Panc1 (cell line): ENCODE measurements around the gene PSMF1. TPM values are rescaled to one million over a fixed set of nuclear protein-coding genes. Genes with fewer than 3 reads are reported as not detected.

Source experiments
- ATAC-seq: fragments of 200-7000 bp; cut with Tn5 transposase; 2 replicates; pipeline ENCODE4 v1.9.1; 2020; ENCODE audit warnings: mild to moderate bottlenecking, moderate library complexity
- BruUV-seq: library from RNA; stranded (reverse); fragments of 400-500 nt; replicated peaks from 2 replicates; lab custom pipeline; 2021; lab: Mats Ljungman, UMichigan
- CTCF ChIA-PET: fragments of 300-600 bp; sonication (Branson Sonifier 250); formaldehyde crosslinking; loops from one replicate; lab custom pipeline; 2022; ENCODE audit warnings: antibody characterized with exemption; lab: Charles Lee
- POLR2A ChIA-PET: fragments of 300-600 bp; sonication (Branson Sonifier 250); formaldehyde crosslinking; loops from one replicate; lab custom pipeline; 2022; ENCODE audit warnings: antibody characterized with exemption; lab: Charles Lee
- DNase-seq: peaks from one replicate; pipeline ENCODE4 v3.0.0-alpha.2; 2010; ENCODE audit warnings: low read depth, low spot score
- H3K27ac ChIP-seq: 2 replicates; pipeline ENCODE4 v1.5.1; 2011; ENCODE audit warnings: mild to moderate bottlenecking, low read length, inconsistent platforms
- H3K27me3 ChIP-seq: fragments of 200-500 bp; sonication (Bioruptor generic); 2 replicates; pipeline ENCODE4 v1.6.0; 2014; ENCODE audit warnings: low read length, inconsistent platforms; ENCODE audit not compliant: control insufficient read depth, insufficient read depth
- H3K36me3 ChIP-seq: fragments of 200-500 bp; sonication (Bioruptor generic); 2 replicates; pipeline ENCODE4 v1.5.1; 2014; ENCODE audit warnings: inconsistent platforms, mild to moderate bottlenecking, low read length, moderate library complexity; ENCODE audit not compliant: control insufficient read depth, insufficient read depth
- H3K4me1 ChIP-seq: 2 replicates; pipeline ENCODE4 v1.5.1; 2011; ENCODE audit warnings: inconsistent platforms, mild to moderate bottlenecking, low read length, moderate library complexity; ENCODE audit not compliant: control insufficient read depth, insufficient read depth
- H3K4me3 ChIP-seq, 2 experiments: 2 replicates each; pipeline ENCODE4 v1.5.1; 2011 to 2012; ENCODE audit warnings: low read depth in 2 of 2, low read length in 2 of 2, mild to moderate bottlenecking in 2 of 2, inconsistent platforms in 1 of 2, moderate library complexity in 1 of 2
- H3K9me3 ChIP-seq: fragments of 200-500 bp; sonication (Bioruptor generic); 2 replicates; pipeline ENCODE4 v1.5.1; 2014; ENCODE audit warnings: low read depth, mild to moderate bottlenecking, inconsistent platforms, low read length, moderate library complexity; ENCODE audit not compliant: control insufficient read depth, insufficient read depth
- POLR2AphosphoS5 ChIP-seq: IDR thresholded peaks from 2 replicates; pipeline ENCODE4 v1.6.1; 2012; ENCODE audit warnings: mild to moderate bottlenecking, low read depth, low read length, moderate library complexity
- SIN3A ChIP-seq: IDR thresholded peaks from 2 replicates; pipeline ENCODE4 v1.6.1; 2012; ENCODE audit warnings: low read depth, mild to moderate bottlenecking, low read length, moderate library complexity, borderline replicate concordance; ENCODE audit not compliant: insufficient read depth
- TCF7L2 ChIP-seq: IDR thresholded peaks from 2 replicates; pipeline ENCODE4 v1.6.1; 2011; ENCODE audit warnings: mild to moderate bottlenecking, low read depth, low read length, inconsistent platforms
- in situ Hi-C: cut with HindIII; loops from 2 replicates; pipeline ENCODE4 v1.10.0; 2016; ENCODE audit warnings: low sequenced_read_pairs, low pct_unique_long_range_greater_than_20kb
- intact Hi-C: fragments of 100-400 bp; cut with micrococcal nuclease; formaldehyde crosslinking; loops from one replicate; pipeline ENCODE4 v1.10.0; 2022; ENCODE audit not compliant: unreplicated experiment
- total RNA-seq: library from RNA; stranded (reverse); gene quantifications from one replicate; pipeline ENCODE4 v1.2.1, GENCODE V29; 2021; ENCODE audit not compliant: unreplicated experiment
- TF ChIP-seq, protein P1 (sequence below), 2 experiments: IDR thresholded peaks; 2 replicates each; pipeline ENCODE4 v1.6.1; 2011 to 2012; ENCODE audit warnings: low read depth in 2 of 2, control low read depth in 1 of 2, low read length in 1 of 2, mild to moderate bottlenecking in 1 of 2, moderate library complexity in 1 of 2; ENCODE audit not compliant: insufficient read depth in 1 of 2
- TF ChIP-seq, protein P2 (sequence below): fragments of 450-650 bp; IDR thresholded peaks from 2 replicates; pipeline ENCODE4 v1.5.1; 2017; ENCODE audit warnings: mild to moderate bottlenecking

Gene PSMF1
- total RNA-seq, 1 experiment from 2014 or later: 161 TPM

DNA sequence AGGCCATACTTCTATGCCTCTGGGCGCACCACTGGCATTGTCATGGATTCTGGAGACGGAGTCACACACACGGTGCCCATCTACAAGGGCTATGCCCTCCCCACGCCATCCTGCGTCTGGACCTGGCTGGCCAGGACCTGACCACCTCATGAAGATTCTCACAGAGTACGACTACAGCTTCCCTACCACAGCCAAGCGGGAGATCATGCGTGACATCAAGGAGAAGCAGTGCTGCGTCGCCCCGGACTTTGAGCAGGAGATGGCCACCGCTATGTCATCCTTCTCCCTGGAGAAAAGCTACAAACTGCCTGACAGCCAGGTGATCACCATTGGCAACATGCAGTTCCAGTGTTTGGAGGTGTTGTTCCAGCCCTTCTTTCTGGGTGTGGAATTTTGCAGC, 42.6 kb downstream of the PSMF1 start:
- H3K27me3 ChIP-seq: no peaks in the 10 kb centered on the region
- no peak for DNase-seq
- no peaks in the 10 kb centered on the region for H3K9me3 ChIP-seq
- POLR2A ChIA-PET: no interaction called here
- no peaks in the 10 kb centered on the region for H3K4me1 ChIP-seq
- CTCF ChIA-PET: no interaction called here
- ATAC-seq: no peak
- H3K36me3 ChIP-seq: peaks cover 4% of the 10 kb centered on the region; the same call in 1 of the 2 replicates
- TF ChIP-seq TCF7L2: no peak
- TF ChIP-seq, protein P1, sequence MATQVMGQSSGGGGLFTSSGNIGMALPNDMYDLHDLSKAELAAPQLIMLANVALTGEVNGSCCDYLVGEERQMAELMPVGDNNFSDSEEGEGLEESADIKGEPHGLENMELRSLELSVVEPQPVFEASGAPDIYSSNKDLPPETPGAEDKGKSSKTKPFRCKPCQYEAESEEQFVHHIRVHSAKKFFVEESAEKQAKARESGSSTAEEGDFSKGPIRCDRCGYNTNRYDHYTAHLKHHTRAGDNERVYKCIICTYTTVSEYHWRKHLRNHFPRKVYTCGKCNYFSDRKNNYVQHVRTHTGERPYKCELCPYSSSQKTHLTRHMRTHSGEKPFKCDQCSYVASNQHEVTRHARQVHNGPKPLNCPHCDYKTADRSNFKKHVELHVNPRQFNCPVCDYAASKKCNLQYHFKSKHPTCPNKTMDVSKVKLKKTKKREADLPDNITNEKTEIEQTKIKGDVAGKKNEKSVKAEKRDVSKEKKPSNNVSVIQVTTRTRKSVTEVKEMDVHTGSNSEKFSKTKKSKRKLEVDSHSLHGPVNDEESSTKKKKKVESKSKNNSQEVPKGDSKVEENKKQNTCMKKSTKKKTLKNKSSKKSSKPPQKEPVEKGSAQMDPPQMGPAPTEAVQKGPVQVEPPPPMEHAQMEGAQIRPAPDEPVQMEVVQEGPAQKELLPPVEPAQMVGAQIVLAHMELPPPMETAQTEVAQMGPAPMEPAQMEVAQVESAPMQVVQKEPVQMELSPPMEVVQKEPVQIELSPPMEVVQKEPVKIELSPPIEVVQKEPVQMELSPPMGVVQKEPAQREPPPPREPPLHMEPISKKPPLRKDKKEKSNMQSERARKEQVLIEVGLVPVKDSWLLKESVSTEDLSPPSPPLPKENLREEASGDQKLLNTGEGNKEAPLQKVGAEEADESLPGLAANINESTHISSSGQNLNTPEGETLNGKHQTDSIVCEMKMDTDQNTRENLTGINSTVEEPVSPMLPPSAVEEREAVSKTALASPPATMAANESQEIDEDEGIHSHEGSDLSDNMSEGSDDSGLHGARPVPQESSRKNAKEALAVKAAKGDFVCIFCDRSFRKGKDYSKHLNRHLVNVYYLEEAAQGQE (IDR thresholded peaks at IDR 0.05; ENCODE audit: insufficient read depth in 1 of 2, low read depth in 2 of 2, low read length in 1 of 2): no peak
- TF ChIP-seq, protein P2, sequence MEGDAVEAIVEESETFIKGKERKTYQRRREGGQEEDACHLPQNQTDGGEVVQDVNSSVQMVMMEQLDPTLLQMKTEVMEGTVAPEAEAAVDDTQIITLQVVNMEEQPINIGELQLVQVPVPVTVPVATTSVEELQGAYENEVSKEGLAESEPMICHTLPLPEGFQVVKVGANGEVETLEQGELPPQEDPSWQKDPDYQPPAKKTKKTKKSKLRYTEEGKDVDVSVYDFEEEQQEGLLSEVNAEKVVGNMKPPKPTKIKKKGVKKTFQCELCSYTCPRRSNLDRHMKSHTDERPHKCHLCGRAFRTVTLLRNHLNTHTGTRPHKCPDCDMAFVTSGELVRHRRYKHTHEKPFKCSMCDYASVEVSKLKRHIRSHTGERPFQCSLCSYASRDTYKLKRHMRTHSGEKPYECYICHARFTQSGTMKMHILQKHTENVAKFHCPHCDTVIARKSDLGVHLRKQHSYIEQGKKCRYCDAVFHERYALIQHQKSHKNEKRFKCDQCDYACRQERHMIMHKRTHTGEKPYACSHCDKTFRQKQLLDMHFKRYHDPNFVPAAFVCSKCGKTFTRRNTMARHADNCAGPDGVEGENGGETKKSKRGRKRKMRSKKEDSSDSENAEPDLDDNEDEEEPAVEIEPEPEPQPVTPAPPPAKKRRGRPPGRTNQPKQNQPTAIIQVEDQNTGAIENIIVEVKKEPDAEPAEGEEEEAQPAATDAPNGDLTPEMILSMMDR: no peak
- TF ChIP-seq SIN3A: no peak
- TF ChIP-seq POLR2AphosphoS5: no peak
- intact Hi-C loops (no loop called here), in situ Hi-C loops (no loop called here)
- BruUV-seq: no TSS peak
- no peak overlapping the region for H3K27ac ChIP-seq
- no peak overlapping the region for H3K4me3 ChIP-seq

DNA sequence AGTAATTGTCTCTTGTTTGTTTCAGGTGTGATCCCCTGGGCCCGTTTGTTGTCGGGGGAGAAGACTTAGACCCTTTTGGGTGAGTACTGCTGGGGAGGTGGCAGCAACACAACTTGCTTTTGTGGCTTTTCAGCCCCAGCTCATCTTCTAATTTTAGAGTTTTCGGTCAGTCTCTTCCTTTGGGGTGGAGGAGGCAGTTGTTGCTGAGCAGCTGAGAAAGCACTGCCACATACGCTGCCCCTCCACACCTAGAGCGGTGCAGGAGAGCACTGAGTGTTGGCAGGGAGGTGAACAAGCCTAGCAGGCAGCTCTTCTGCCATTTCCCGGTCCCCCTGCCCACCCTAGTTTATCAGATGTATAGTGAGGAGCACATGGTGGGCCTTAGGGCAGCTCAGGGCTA, 44.7 kb downstream of the PSMF1 start:
- Histone ChIP-seq H3K4me1 (no peaks in the 10 kb centered on the region), H3K4me3 (no peak overlapping the region), H3K36me3 (peaks cover 4% of the 10 kb centered on the region; the same call in 1 of the 2 replicates), H3K9me3 (no peaks in the 10 kb centered on the region), H3K27me3 (no peaks in the 10 kb centered on the region), H3K27ac (no peak overlapping the region)
- in situ Hi-C loops (no loop called here), intact Hi-C loops (no loop called here)
- CTCF ChIA-PET: no interaction called here
- ATAC-seq (no peak), DNase-seq (no peak)
- no TSS peak for BruUV-seq
- TF ChIP-seq, protein P1 (IDR thresholded peaks at IDR 0.05; ENCODE audit: insufficient read depth in 1 of 2, low read depth in 2 of 2, low read length in 1 of 2): no peak
- TF ChIP-seq POLR2AphosphoS5 (no peak), TCF7L2 (no peak)
- TF ChIP-seq, protein P2: no peak
- POLR2A ChIA-PET: no interaction called here
